K562 (cell line): ENCODE results near the gene PACSIN1. TPM values are rescaled to one million over a fixed set of nuclear protein-coding genes. Genes with fewer than 3 reads are reported as not detected.
A peak's percentile ranks its signal among the peaks of the same experiment; 100 is the strongest.

Experiments used
- ARID2 ChIP-seq: fragments of 450-650 bp; IDR thresholded peaks from 2 replicates; pipeline ENCODE4 v1.6.1; 2017; ENCODE audit warnings: antibody characterized with exemption, mild to moderate bottlenecking
- CBX5 ChIP-seq: IDR thresholded peaks from 2 replicates; pipeline ENCODE4 v1.6.1; 2014; ENCODE audit warnings: low read depth, borderline replicate concordance
- EP400 ChIP-seq: fragments of 450-650 bp; IDR thresholded peaks from 2 replicates; pipeline ENCODE4 v1.6.1; 2017; ENCODE audit warnings: antibody characterized with exemption, mild to moderate bottlenecking, moderate library complexity
- HEY1 ChIP-seq: fragments of 250-450 bp; sonication (Bioruptor Pico); IDR thresholded peaks from 2 replicates; pipeline ENCODE4 v1.5.0; 2020; ENCODE audit warnings: mild to moderate bottlenecking, moderate library complexity, borderline replicate concordance
- JUN ChIP-seq, 2 experiments: sonication (generic) in 1 of 2; formaldehyde crosslinking in 1 of 2; IDR thresholded peaks; 2 replicates each; pipeline versions ENCODE4 v1.6.1 to v1.8.0; 2012 to 2022; ENCODE audit warnings: borderline replicate concordance in 2 of 2, mild to moderate bottlenecking in 2 of 2, improper control_type of control experiment in 1 of 2, low read depth in 1 of 2, low read length in 1 of 2, missing genetic modification reagents in 1 of 2
- KAT7 ChIP-seq: sonication (generic); formaldehyde crosslinking; IDR thresholded peaks from 2 replicates; pipeline ENCODE4 v1.8.0; 2022; ENCODE audit warnings: missing genetic modification reagents, mild to moderate bottlenecking, borderline replicate concordance
- LCOR ChIP-seq: sonication (generic); formaldehyde crosslinking; IDR thresholded peaks from 2 replicates; pipeline ENCODE4 v1.8.0; 2022; ENCODE audit warnings: mild to moderate bottlenecking, missing genetic modification reagents
- LEF1 ChIP-seq: fragments of 450-650 bp; IDR thresholded peaks from 2 replicates; pipeline ENCODE4 v1.6.1; 2016; ENCODE audit warnings: mild to moderate bottlenecking
- PML ChIP-seq: IDR thresholded peaks from 2 replicates; pipeline ENCODE4 v1.6.1; 2012; ENCODE audit warnings: low read length, inconsistent platforms
- POLR3A ChIP-seq: IDR thresholded peaks from 2 replicates; pipeline ENCODE4 v1.6.1; 2011; ENCODE audit warnings: borderline replicate concordance, mild to moderate bottlenecking, moderate library complexity; ENCODE audit not compliant: insufficient read length, insufficient read depth; ENCODE audit errors: extremely low read depth
- SMARCA4 ChIP-seq: fragments of 450-650 bp; IDR thresholded peaks from 2 replicates; pipeline ENCODE4 v1.6.1; 2016
- SRSF1 ChIP-seq: fragments of 200-400 bp; formaldehyde crosslinking; IDR thresholded peaks from 2 replicates; pipeline ENCODE4 v1.6.1; 2017; ENCODE audit warnings: mild to moderate bottlenecking, low read depth, low read length, moderate library complexity
- TRIM24 ChIP-seq, 2 experiments: fragments of 450-650 bp; IDR thresholded peaks; 2 replicates each; pipeline ENCODE4 v1.6.1; 2016
- YY1 ChIP-seq, 3 experiments: IDR thresholded peaks; 2 replicates each; pipeline ENCODE4 v1.6.1; 2011; ENCODE audit warnings: low read length in 2 of 3, mild to moderate bottlenecking in 2 of 3, moderate library complexity in 2 of 3, borderline replicate concordance in 1 of 3, control low read depth in 1 of 3, low read depth in 1 of 3; ENCODE audit not compliant: insufficient read depth in 3 of 3, insufficient replicate concordance in 2 of 3, control insufficient read depth in 1 of 3, insufficient read length in 1 of 3; ENCODE audit errors: extremely low read depth in 1 of 3
- ZKSCAN1 ChIP-seq: fragments of 150-350 bp; IDR thresholded peaks from 2 replicates; pipeline ENCODE4 v1.6.1; 2016; ENCODE audit warnings: low read depth, low read length
- polyA plus RNA-seq, 8 experiments: library from polyadenylated mRNA; depleted of rRNA in 4 of 8; stranded (reverse) in 5 of 8; unstranded in 3 of 8; fragments of >200 nt; fragmentation: Nextera tagmentation in 2 of 8; fragmentation: Illumina TruSeq in 1 of 8; extraction: Ambion mirVana in 2 of 8; extraction: Trizol in 1 of 8; gene quantifications; 2 replicates each; pipeline versions ENCODE4 v1.2.1 to v1.2.3, GENCODE V29; 2011 to 2014; ENCODE audit warnings: inconsistent platforms in 1 of 8, missing spikeins in 1 of 8
- total RNA-seq, 7 experiments: library from RNA; depleted of rRNA in 6 of 7; stranded (reverse); fragments of >200 nt in 6 of 7; fragmentation: Illumina TruSeq in 2 of 7; extraction: Trizol in 2 of 7; gene quantifications; 2 replicates each; pipeline versions ENCODE4 v1.2.1 to v1.2.3, GENCODE V29; 2011 to 2021; ENCODE audit warnings: low replicate concordance in 1 of 7
- TF ChIP-seq, protein P1 (sequence below), 2 experiments: IDR thresholded peaks; 2 replicates each; pipeline ENCODE4 v1.6.1; 2012; ENCODE audit warnings: improper control_type of control experiment in 2 of 2, low read depth in 2 of 2, low read length in 2 of 2, borderline replicate concordance in 1 of 2
- TF ChIP-seq, protein P2 (sequence below): fragments of 250-450 bp; sonication (Bioruptor Pico); IDR thresholded peaks from 2 replicates; pipeline ENCODE4 v1.5.0; 2022; ENCODE audit warnings: mild to moderate bottlenecking
- TF ChIP-seq, protein P3 (sequence below): sonication (generic); formaldehyde crosslinking; IDR thresholded peaks from 2 replicates; pipeline ENCODE4 v1.8.0; 2022; ENCODE audit warnings: mild to moderate bottlenecking, missing genetic modification reagents

Gene PACSIN1
- total and polyA plus RNA-seq, 9 of the 15 experiments (the other 6 are each of a cell fraction or from before 2014, with no cell fraction given), result 0.01 to 1.7 (median 0.45) TPM

DNA sequence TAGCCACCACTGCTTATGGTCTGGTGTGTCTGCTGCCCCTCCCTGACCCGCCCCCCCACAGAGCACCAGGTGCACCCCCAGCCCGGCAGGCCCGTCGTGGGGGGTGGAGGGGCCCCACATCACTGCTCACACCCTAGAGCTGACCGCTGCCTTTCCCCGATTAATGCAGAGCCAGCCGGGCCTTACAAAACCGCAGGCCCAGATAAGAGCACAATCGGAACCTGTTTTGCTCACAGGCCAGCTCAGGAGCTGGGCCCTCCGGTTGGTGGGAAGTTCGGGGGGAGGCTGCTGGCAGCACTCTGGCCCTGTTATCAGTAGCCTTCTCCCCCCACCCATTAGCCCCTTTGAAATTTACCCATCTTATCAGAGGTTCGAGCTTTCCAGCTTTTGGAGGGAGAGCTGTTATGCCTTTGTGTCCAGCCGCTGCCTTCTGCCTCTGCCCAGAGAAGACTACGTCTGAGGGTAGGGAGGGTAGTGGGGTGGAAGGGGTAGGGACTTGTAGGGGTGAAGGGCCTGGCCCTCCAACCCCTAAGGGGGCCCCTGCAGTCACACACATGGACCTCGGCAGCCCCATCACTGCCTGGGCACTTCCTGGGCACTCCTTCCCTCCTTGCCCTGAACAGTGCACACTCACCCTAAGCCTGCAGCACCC is 97.1 kb downstream of the PACSIN1 start (continued):
- TF ChIP-seq PML (peak; percentile 77), KAT7 (no peak), EP400 (no peak), ARID2 (no peak), ZKSCAN1 (no peak), YY1 (IDR thresholded peaks at IDR 0.05; ENCODE audit: borderline replicate concordance in 1 of 3, control insufficient read depth in 1 of 3, extremely low read depth in 1 of 3, insufficient read depth in 3 of 3, insufficient read length in 1 of 3, insufficient replicate concordance in 2 of 3, low read depth in 1 of 3, low read length in 2 of 3) (peak in 2 of 3 experiments; percentile 3 to 33), LCOR (no peak; the same call in 1 of the 2 replicates), TRIM24 (IDR thresholded peaks at IDR 0.05) (peak; percentile 82 to 87), POLR3A (no peak), JUN (IDR thresholded peaks at IDR 0.05; ENCODE audit: borderline replicate concordance, low read depth, low read length) (no peak), JUN (CRISPR knock-in tag; IDR thresholded peaks at IDR 0.05; ENCODE audit: borderline replicate concordance) (no peak), HEY1 (CRISPR knock-in tag) (peak; percentile 39; the same call in 1 of the 2 replicates), LEF1 (peak; percentile 83), SRSF1 (no peak), SMARCA4 (peak; percentile 86), CBX5 (0 out of 2 replicates have a peak, but pooled peaks have one; percentile 2)
- TF ChIP-seq, protein P1, sequence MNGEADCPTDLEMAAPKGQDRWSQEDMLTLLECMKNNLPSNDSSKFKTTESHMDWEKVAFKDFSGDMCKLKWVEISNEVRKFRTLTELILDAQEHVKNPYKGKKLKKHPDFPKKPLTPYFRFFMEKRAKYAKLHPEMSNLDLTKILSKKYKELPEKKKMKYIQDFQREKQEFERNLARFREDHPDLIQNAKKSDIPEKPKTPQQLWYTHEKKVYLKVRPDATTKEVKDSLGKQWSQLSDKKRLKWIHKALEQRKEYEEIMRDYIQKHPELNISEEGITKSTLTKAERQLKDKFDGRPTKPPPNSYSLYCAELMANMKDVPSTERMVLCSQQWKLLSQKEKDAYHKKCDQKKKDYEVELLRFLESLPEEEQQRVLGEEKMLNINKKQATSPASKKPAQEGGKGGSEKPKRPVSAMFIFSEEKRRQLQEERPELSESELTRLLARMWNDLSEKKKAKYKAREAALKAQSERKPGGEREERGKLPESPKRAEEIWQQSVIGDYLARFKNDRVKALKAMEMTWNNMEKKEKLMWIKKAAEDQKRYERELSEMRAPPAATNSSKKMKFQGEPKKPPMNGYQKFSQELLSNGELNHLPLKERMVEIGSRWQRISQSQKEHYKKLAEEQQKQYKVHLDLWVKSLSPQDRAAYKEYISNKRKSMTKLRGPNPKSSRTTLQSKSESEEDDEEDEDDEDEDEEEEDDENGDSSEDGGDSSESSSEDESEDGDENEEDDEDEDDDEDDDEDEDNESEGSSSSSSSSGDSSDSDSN (IDR thresholded peaks at IDR 0.05; ENCODE audit: borderline replicate concordance in 1 of 2, low read depth in 2 of 2, low read length in 2 of 2), result peak; percentile 56 to 71; a peak in 2 of 4 replicates
- TF ChIP-seq, protein P2, sequence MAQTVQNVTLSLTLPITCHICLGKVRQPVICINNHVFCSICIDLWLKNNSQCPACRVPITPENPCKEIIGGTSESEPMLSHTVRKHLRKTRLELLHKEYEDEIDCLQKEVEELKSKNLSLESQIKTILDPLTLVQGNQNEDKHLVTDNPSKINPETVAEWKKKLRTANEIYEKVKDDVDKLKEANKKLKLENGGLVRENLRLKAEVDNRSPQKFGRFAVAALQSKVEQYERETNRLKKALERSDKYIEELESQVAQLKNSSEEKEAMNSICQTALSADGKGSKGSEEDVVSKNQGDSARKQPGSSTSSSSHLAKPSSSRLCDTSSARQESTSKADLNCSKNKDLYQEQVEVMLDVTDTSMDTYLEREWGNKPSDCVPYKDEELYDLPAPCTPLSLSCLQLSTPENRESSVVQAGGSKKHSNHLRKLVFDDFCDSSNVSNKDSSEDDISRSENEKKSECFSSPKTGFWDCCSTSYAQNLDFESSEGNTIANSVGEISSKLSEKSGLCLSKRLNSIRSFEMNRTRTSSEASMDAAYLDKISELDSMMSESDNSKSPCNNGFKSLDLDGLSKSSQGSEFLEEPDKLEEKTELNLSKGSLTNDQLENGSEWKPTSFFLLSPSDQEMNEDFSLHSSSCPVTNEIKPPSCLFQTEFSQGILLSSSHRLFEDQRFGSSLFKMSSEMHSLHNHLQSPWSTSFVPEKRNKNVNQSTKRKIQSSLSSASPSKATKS (CRISPR knock-in tag), result no peak
- TF ChIP-seq, protein P3, sequence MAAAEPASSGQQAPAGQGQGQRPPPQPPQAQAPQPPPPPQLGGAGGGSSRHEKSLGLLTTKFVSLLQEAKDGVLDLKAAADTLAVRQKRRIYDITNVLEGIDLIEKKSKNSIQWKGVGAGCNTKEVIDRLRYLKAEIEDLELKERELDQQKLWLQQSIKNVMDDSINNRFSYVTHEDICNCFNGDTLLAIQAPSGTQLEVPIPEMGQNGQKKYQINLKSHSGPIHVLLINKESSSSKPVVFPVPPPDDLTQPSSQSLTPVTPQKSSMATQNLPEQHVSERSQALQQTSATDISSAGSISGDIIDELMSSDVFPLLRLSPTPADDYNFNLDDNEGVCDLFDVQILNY (CRISPR knock-in tag), result no peak
